Duodenal mucosa (tissue), 2 donors: ENCODE results near the gene FXYD4.

ENCODE experiments used
- H3K27ac ChIP-seq: one replicate; pipeline ENCODE4 v1.7.0; 2013; ENCODE audit warnings: low read depth, low read length
- H3K27me3 ChIP-seq, 2 donors: one replicate each; pipeline ENCODE4 v1.7.0; 2013; ENCODE audit warnings: low read length in 2 of 2, control low read depth in 1 of 2; ENCODE audit not compliant: insufficient read depth in 2 of 2, control insufficient read depth in 1 of 2
- H3K36me3 ChIP-seq, 2 donors: one replicate each; pipeline ENCODE4 v1.7.0; 2013; ENCODE audit warnings: low read length in 2 of 2, control low read depth in 1 of 2; ENCODE audit not compliant: insufficient read depth in 2 of 2, control insufficient read depth in 1 of 2
- H3K4me1 ChIP-seq, 2 donors: one replicate each; pipeline ENCODE4 v1.7.0; 2013; ENCODE audit warnings: low read length in 2 of 2, control low read depth in 1 of 2; ENCODE audit not compliant: insufficient read depth in 2 of 2, control insufficient read depth in 1 of 2
- H3K4me3 ChIP-seq, 2 donors: one replicate each; pipeline ENCODE4 v1.7.0; 2013; ENCODE audit warnings: low read length in 2 of 2, low read depth in 1 of 2
- H3K9ac ChIP-seq, 2 donors: one replicate each; pipeline ENCODE4 v1.7.0; 2013; ENCODE audit warnings: low read length in 2 of 2, low read depth in 1 of 2
- H3K9me3 ChIP-seq, 2 donors: one replicate each; pipeline ENCODE4 v1.7.0; 2013; ENCODE audit warnings: low read length in 2 of 2, control low read depth in 1 of 2; ENCODE audit not compliant: control insufficient read depth in 1 of 2

Gene FXYD4

GRCh38 chr10:43342279-43343125, 28.9 kb upstream of the FXYD4 start:
- no peak overlapping the region for H3K4me3 ChIP-seq
- H3K27ac ChIP-seq = no peak overlapping the region
- H3K36me3 ChIP-seq = no peaks in the 10 kb centered on the region
- peaks cover 0 to 3% of the 10 kb centered on the region in 2 donors for H3K27me3 ChIP-seq
- no peaks in the 10 kb centered on the region for H3K9me3 ChIP-seq
- peaks cover 4% of the 10 kb centered on the region in 2 donors for H3K4me1 ChIP-seq
- H3K9ac ChIP-seq = no peak overlapping the region

DNA sequence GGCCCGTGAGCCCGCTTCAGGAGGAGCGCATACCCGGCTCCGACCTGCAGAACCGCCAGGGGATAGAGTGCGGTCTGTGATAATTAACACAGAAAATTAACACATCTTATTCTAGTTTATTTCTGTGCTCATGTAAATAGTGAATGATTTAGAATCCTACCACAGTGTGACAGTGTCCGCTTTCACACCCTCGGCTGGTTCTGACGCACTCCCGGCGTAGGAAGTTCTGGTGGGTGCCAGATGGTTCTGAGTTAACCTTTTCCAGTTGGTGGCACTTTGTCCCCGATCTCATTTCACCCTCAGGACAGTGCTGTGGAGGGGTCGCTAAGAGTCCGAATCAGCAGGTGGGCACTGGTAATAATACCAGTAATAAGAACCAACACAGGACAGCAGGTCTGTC, 28.3 kb upstream of the FXYD4 start:
- Histone ChIP-seq H3K4me1 (peaks cover 4% of the 10 kb centered on the region in 2 donors), H3K9me3 (no peaks in the 10 kb centered on the region), H3K27me3 (peaks cover 0 to 3% of the 10 kb centered on the region in 2 donors), H3K27ac (no peak overlapping the region), H3K4me3 (no peak overlapping the region), H3K36me3 (no peaks in the 10 kb centered on the region), H3K9ac (no peak overlapping the region)

- no peak overlapping the region for H3K27ac ChIP-seq
- H3K36me3 ChIP-seq = no peaks in the 10 kb centered on the region
- H3K4me1 ChIP-seq = peaks cover 4% of the 10 kb centered on the region in 2 donors
- H3K4me3 ChIP-seq = no peak overlapping the region
- no peaks in the 10 kb centered on the region for H3K9me3 ChIP-seq
- H3K27me3 ChIP-seq = peaks cover 0 to 3% of the 10 kb centered on the region in 2 donors
- no peak overlapping the region for H3K9ac ChIP-seq
These were observed 27.4 kb upstream of the FXYD4 start for GRCh38 chr10:43344051-43344450.

GRCh38 chr10:43347997-43348396, 23.4 kb upstream of the FXYD4 start:
- Histone ChIP-seq H3K9me3 (no peaks in the 10 kb centered on the region), H3K27ac (no peak overlapping the region), H3K4me3 (no peak overlapping the region), H3K4me1 (peaks cover 12 to 13% of the 10 kb centered on the region in 2 donors), H3K36me3 (no peaks in the 10 kb centered on the region), H3K9ac (no peak overlapping the region), H3K27me3 (peaks cover 4 to 8% of the 10 kb centered on the region in 2 donors)

- H3K9me3 ChIP-seq = no peaks in the 10 kb centered on the region
- H3K4me3 ChIP-seq = no peak overlapping the region
- H3K36me3 ChIP-seq = no peaks in the 10 kb centered on the region
- H3K4me1 ChIP-seq = peaks cover 12 to 13% of the 10 kb centered on the region in 2 donors
- peaks cover 4 to 8% of the 10 kb centered on the region in 2 donors for H3K27me3 ChIP-seq
- no peak overlapping the region for H3K27ac ChIP-seq
- H3K9ac ChIP-seq = no peak overlapping the region
These were observed 22.7 kb upstream of the FXYD4 start for GRCh38 chr10:43348511-43349312.

- Histone ChIP-seq H3K9ac (no peak overlapping the region), H3K36me3 (no peaks in the 10 kb centered on the region), H3K9me3 (no peaks in the 10 kb centered on the region), H3K27ac (no peak overlapping the region), H3K4me3 (peak overlapping the region; percentile 28 to 35), H3K4me1 (peaks cover 12 to 13% of the 10 kb centered on the region in 2 donors), H3K27me3 (peaks cover 4 to 8% of the 10 kb centered on the region in 2 donors)
These were observed 21.3 kb upstream of the FXYD4 start for GRCh38 chr10:43350156-43350555.

GRCh38 chr10:43350686-43351085, 20.8 kb upstream of the FXYD4 start:
- H3K36me3 ChIP-seq = no peaks in the 10 kb centered on the region
- no peak overlapping the region for H3K9ac ChIP-seq

DNA sequence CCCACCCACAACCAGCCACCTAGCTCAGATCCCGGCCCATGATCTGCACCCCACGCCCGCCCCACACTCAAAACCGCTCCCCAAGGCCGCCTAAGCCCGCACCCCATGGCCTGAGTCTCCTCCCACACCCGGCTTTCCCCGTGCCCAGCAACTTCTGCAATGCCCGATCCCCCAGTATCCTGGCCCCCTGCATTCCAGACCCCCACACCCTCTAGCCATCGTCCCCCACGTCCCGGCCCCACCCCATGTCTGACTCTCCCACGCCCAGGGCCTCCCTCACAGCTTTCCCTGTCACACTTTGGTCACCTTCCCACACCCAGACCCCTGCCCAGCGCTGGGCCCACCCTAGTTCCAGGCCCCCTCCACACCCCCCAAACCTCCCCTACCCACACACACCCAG, 20.1 kb upstream of the FXYD4 start:
- Histone ChIP-seq H3K4me1 (peaks cover 13 to 14% of the 10 kb centered on the region in 2 donors), H3K4me3 (no peak overlapping the region), H3K27ac (no peak overlapping the region), H3K36me3 (no peaks in the 10 kb centered on the region), H3K9ac (no peak overlapping the region), H3K9me3 (no peaks in the 10 kb centered on the region), H3K27me3 (peaks cover 4 to 8% of the 10 kb centered on the region in 2 donors)

More at GRCh38 chr10:43350686-43351085, 20.8 kb upstream of the FXYD4 start:
- H3K9me3 ChIP-seq = no peaks in the 10 kb centered on the region
- no peak overlapping the region for H3K27ac ChIP-seq
- H3K4me1 ChIP-seq = peaks cover 12 to 13% of the 10 kb centered on the region in 2 donors
- H3K27me3 ChIP-seq = peaks cover 4 to 8% of the 10 kb centered on the region in 2 donors
- H3K4me3 ChIP-seq = peak overlapping the region; percentile 28 to 35

DNA sequence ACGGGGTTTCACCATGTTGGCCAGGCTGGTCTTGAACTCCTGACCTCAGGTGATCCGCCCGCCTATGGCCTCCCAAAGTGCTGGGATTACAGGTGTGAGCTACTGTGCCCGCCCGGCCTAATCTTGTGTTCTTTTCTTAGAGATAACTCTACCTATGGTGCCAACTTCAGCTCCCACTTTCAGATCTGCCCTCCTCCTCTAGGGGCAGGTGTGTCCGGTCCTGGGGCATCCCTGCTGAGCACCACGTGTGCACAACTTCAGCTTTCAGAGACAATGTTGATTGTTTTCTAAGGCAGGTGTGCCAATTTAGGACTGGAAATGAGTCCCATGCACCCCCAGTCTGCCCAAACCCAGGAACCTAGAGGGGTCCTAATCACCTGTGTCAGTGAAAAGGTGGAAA, 18.5 kb upstream of the FXYD4 start:
- Histone ChIP-seq H3K9ac (no peak overlapping the region), H3K4me3 (no peak overlapping the region), H3K36me3 (no peaks in the 10 kb centered on the region), H3K4me1 (peaks cover 13 to 15% of the 10 kb centered on the region in 2 donors), H3K27ac (no peak overlapping the region), H3K9me3 (no peaks in the 10 kb centered on the region), H3K27me3 (peaks cover 4 to 8% of the 10 kb centered on the region in 2 donors)
